Stimulated activated CD8-positive, alpha-beta memory T cell treated with anti-CD3 and anti-CD28 coated beads, Interleukin-12 subunit alpha, Interleukin-12 subunit beta, amount 100 ng/mL, for 24 hours (primary cell): Measurements from ENCODE around the gene TPCN1.

Experiments used
- DNase-seq: peaks from one replicate; pipeline ENCODE4 v3.0.0-alpha.2; 2020; ENCODE audit errors: extremely low read depth

TPCN1 gene

DNA sequence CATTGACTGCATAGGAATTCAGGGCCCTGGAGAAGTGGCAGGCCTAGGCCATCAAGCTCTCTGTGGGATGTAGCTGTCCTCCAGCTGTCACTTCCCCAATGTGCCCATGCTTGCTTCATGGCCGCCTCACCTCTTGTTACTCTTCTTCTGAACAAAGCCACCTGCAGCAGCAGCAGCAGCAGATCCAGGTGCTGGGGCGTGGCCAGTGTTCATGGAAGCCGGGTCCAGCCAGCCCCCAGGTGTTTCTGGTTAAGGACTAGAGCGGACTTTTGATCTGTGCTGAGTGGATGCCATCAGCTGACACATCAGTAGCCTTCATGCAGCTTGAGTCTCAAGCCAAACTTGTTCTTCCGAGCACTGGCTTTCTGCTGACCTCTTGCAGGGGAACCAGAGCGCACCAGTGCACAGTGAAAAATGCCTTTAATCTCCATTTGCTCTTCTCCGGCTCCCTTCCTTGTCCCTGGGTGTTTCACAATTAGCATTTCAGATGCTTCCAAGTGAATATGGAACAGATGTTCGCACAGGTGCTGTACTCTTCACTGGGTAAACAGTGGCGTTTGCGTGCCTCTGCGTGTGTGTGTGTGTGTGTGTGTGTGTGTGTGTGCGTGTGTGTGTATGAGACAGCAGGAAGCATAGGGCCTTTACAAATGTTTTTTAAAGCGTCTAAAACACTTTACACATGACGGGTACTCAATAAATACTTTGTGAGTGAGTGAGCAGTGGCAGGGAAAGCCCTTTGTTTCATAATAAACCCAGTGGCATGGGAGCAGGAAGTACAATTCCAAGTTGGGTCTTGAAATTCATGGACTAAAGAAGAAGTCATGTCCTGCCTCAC, 20.1 kb downstream of the TPCN1 start:
- no peak for DNase-seq

DNA sequence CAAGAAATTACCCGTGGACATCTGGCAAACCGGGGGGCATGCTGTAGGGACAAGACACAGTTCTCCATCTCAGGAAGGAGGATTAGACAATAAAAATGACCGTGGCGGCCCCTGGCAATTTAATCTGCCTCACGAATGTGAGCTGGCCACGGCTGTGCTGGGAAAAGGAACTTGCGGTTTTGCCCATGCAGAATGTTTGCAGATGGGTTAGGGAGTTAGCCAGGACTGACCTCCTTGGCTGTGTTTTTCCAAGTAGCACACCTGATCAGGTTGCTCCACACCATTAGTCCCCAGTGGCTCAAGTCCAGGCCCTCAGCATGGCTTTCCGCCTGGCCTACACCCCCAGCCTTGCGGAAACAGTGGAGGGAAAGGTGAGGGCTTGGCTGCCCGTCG, 20.8 kb downstream of the TPCN1 start:
- DNase-seq: no peak

DNA sequence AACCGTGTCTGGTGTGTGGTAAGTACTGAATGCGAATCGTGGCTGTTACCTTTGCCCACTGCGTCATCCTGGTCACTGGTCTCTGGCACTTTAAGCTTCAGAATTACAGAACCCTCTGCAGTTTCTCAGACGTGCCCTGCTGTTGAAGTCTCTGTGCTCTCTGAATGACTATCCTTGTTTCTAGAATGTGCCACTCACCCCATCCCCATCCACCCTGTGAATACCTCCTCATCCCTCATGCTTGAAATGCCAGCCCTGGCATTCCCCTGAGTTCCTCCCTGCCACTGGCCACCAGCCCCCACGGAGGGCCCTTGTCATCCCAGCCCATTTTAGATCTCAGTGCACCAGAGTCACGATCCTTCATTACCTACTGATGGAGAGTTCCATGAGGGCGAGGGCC, 21.3 kb downstream of the TPCN1 start:
- no peak for DNase-seq

DNA sequence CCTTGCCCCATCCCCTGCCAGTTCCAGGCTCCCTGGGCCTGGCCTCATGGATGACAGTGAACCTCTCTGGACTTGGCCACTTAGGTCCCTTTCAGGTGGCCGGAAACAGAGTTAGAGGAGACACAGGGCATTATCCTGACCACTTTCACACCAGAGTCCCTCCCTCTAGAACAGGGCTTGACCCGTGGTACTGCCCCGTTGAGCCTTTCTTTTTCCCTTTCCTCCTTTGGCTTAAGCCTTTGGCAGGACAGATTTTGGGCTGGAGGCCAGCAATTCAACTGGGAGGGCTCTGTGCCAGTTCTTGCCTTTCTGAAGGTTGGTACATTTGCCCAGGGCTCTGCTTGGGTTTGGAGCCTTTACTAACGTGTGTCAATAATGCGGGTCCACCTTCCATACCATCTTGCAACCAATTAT, 22.8 kb downstream of the TPCN1 start:
- DNase-seq: no peak

DNA sequence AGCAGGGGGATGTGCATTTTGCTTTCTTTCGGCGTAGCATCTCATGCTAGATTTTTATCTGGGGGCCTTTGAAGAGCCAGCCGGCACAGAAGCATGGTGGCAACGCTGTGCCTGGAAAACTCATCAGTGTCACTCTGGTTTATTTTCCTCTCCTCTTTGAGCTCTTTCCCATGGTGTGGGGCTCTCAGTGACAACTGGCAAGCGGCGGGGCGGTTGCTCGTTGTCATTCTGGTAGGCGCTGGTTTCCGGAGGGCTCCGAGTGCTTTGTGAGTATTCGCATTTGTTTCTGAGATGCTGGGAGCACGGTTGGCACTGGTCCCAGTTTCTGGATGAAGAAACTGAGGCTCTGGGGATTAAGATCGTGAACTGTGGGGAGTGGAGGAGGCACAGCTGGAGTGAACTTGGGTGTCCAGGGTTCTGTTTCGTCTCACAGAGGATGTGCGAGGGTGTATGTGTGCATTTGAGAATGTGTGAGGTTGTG, 23.3 kb downstream of the TPCN1 start:
- no peak for DNase-seq

DNA sequence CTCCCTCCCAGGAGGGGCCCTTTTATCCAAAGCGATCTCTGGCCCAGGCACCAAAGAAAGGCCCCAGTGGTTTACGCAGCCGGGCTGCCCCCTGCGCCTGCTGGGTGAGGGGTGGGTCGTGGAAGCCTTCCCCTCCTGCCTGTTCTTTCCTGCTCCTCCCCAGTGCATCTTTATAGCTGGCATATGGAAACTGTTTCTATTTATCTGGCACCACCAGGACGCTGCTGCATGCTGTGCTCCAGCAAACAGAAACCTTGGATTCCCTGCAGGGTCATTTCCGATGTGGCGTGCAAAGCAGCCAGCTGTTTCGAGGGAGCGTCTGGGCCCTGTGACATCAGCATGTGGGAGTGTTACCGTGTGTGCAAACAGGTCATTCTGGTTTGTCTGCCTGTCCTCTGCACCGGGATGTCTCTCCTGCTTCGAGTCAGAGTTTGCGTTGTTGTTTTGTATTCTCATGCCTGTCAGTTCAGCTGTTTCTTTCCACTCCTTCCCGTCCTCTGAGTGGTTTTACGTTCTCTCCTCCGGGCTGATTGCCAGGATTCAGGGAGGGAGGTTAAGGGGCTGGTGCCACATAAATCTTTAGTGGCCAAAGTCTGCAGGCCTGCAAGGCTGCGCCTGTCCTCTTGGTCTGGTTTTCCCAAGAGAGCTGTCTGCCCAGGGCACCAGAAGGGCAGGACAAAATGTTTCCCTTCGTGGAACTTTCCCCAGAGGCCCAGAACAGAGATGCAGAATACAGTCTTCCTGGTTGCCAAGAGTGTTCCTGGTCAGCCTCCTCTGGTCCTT, 24.6 kb downstream of the TPCN1 start:
- DNase-seq: no peak

DNA sequence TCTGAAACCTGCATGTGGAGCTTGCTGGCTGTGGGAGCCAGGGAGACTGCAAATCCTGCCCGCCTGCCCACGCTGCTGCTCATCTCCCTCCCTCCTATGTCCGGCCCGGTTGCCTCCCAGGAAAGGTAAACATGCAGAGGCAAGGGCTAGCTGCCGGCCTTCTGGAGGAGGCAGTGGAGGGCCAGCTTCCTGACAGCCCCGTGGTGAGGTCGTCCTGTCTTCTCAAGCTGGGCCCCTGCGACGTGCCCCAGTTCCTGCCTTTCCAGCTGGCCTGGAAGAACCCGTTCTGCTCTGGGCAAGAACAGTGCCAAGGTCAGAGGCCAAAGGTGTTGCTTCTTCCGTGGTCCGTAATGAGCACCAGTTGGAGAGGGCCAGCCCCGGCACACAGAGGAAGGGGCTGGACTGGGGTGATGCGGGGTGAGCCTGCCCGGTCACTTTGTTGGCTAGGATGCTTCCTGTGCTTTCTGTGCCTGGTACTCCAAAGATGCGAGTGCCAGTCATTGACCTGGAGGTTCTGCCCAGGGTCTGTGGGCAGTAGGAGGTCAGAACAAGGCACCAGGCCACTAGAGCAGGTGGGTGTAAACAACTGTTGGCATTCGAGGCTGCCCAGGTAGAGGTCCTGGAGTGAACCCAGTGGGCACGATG, 25.3 kb downstream of the TPCN1 start:
- DNase-seq: no peak

DNA sequence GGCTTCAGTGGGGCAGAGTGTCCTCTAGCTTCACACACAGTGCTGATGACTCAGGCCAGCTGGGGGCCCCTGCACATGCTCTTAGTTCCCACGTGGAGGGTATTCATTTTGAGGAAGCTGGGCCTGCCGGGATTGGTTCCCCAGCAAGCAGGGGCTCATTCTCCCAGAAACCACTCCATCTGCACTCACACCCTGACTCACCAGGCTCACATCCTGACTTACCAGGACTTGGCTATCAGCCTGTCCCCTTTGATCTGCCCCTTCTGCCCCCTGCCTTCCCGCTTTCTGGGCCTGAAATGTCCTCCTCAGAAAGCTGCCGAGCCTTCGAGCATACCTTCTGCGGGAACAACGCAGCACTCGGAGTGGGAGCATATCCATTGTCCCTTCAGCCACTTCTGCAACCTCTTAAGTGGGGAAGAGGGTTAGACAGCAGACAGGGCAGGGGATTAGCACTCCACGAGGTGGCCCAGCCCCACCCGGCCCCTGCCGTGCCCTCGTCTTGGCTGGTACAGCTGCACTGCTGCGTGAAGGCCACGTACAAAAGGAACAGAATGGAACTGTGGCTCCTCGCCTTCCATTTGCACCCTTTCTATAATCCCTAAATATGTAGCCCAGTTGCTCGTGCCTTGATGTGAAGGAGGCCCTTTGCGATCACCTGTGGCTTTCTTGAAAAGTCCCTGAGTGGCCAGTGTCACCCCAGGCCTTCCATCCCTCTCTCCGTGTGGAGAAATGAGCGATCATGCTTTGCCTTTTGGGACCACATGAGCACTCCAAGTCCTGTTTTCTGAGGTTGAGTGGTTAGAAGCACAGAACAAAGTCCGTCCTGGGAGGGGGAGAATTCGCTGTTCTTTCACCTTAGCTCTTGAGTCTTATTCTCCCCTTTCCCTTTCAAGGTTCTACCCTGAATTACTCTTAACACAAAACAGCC, 26.1 kb downstream of the TPCN1 start:
- DNase-seq: no peak

DNA sequence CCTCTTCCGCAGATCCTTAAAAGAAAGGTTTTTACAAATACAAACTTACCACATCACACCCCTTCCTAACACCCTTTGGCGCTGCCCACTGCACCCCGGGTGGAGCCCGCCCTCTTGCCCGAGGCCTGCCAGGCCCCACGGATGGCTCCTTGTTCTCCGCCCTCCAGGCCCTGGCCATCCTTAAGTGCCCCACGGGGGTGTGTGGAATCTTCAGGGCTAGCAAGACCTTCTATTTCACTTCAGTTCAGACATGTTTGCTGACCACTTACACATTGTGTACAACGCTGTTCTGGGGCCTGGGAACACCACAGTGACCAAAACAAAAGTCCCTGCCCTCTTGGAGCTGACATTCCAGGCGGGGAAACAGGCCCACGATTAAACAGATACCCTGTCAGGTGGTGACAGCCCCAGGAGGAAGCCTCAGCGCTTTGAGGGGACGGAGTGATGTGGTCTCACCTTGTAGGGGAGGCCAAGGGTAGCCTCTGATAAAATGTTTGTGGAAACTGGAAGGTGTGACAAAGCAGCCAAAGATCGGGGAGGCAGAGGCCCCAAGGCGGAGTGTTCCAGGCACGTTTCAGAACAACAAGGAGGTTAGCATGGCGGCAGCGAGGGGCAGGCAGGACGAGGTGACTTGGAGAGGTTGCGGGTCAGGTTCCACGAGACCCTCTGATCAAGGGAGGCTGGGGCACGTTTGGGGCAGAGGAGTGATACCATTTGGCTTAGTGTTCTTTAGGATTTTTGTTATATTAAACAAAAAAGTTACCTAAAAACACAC, 27.0 kb downstream of the TPCN1 start:
- DNase-seq: no peak

DNA sequence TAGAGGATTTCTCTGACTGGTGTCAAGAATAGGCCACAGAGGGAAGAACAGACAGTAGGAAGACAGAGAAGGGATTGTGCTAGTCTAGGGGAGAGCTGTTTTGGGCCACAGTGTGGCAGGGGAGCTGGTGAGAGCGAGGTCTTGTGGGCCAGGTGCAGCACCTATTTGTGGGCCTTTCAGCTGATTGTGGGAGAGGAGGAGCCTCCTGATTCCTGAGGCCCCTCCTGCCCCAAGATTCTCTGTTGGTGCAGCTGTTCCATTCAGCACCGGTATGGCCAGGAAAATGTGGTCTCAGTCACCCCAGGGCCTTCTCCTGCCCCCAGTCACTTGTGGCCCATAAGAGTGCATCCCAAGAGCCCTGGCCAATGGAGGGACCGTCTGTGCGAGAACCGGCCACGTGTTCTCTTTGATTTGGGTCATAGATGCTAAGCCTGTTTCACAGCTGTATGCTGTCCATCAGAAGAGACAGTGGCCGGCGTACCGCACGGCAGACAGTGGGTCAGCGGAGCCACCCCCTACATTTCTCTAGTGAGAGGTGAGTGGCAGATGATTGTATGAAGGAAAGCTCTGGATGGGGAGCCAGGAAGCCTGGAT, 27.7 kb downstream of the TPCN1 start:
- DNase-seq: no peak

DNA sequence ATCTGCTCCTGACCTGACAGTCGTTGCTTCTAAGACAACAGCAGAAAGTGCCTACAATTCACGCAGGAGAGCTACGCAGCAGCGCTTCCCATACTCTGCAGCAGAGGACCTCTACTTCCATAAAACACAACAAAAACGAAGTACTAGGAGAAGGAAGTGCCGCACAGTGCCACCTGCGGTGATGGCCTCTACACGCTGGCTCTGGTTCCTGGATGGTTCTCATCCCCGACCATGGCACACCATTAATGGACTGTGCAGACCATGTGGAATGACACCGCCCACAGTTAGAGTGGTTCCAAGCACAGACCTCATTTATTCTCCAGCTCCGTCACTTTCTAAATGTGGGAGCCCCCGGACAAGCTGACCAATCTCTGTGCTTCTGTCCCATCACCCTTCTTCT, 28.3 kb downstream of the TPCN1 start:
- DNase-seq: no peak

DNA sequence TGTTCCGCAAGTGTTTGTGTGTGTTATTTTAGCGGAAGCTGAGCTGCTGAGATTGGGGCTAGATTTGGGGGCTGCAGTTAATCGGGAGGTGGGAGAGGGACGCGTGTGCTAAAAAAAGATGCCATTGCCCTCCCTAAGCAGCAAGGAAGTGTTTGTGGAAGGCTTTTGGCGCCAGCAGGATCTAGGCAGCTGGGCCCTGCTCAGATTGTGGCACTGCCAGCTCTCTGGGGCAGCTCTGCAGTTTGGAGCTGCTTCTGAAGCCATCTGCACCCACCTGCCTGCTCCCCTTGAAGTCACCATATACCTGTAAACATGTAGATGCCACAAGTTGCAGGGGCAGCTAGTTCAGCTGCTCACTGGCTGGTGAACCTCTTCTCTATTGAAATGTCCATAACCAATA, 28.8 kb downstream of the TPCN1 start:
- no peak for DNase-seq

DNA sequence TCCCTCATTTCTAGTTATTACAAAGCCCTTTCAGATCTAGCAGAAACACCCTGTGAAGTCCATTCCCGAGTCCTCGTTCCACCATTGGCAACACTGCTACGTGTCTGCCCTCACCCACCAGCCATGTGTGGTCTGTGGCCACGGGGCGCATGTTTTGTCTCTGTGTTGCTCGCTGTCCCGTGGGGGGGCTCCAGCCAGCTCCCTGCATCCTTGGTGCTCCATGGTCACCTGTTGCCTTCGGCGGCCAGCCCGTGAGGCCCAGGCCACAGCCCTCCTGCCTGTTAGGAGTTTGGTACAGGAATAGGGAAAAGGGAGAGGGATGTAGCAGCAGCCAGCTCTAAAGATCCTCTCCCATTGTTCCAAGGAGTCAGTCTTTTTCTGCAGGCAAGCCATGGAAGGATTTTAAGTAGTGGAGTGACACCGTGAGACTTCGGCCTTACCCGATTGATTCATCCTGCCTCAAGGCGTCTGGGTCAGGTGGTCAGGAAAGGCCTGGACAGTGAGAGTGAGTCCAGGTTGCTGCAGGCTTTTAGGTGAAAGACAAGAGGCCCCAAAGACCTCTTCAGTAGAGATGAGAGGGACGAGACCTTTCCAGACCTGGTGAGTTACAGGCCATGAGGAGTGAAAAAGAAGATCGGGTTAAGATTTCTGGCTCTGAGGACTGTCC, 30.3 kb downstream of the TPCN1 start:
- no peak for DNase-seq

DNA sequence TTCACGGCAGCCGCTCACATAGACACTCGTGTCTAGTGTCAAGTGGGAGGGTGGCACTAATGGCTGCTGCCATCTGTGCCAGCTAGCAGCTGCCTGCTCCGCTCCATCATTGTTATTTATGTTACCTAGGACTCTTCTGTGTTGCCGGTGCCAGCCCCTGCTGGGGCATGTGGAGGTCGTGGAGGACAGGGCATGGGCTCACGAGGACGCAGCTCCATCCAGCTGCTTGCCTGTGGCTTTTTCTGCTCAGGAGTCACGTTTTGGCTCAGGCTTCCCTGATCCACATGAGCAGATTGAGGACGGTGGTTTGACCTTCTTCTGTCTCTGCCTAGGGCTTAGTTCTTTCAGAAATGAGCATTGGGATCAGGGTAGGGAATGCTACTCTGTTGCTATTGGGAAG, 31.2 kb downstream of the TPCN1 start:
- DNase-seq: no peak

DNA sequence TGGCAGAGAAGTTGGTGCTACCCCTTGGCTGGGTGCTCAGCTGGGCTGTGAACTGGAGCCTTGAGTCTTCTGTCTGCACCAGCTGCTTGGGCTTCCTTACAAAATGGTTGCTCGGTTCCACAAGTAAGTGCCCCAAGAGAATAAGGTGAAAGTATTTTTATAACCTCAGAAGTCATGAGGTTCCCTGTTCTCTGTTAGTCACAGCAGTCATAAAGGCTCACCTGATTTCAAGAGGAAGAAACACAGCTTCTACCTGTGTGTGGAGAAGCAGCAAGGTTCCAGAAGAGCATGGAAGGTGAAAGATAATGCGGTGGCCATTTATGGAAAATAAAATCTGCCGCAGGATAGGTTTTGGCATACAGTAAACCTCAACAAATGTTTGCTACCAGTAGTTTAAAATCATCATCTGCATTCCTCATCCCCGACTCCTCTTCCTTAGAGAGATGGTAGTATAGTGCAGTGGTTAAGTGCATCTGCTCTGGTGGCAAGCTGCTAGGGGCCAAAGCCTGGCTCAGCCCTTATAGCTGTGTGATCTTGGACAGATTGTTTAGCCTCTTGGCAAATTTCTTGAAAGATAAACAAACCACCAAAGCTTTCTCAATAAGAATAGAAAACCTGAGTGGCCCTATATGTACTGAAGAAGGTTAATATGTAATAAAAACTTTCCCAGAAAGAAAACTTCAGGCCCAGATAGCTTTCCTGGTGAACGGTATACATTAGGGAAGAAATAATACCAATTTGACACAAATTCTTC, 32.4 kb downstream of the TPCN1 start:
- no peak for DNase-seq

DNA sequence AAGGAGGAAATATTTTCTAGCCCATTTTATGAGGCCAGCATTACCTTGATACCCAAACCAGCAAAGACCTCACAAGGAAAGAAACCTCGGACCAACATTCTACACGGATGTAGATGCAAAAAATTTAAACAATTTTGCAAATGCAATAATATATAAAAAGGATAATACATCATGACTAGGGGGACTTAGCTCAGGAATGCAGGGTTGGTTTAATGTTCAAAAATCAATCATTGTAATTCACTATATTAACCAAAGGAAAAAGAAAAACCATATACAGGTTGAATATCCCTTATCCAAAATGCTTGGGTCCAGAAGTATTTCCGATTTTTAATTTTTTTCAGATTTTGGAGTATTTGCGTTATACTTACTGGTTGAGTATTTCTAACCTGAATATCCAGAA, 33.0 kb downstream of the TPCN1 start:
- no peak for DNase-seq

DNA sequence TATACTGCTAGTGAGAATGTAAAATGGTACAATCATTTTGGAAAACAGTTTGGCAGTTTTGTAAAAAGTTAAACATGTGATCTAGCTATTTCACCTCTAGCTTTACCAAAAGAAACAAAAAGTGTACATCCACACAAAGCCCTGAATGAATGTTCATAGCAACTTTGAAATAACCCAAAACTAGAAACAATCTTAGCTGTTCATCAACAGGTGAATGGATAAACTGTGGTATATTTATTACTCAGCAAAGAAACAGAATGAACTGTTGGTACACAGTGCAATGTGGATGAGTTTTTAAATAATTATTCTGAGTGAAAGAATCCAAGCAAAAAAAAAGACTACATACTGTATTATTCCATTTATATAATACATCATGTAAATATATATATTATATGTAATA, 36.3 kb downstream of the TPCN1 start:
- DNase-seq: no peak

DNA sequence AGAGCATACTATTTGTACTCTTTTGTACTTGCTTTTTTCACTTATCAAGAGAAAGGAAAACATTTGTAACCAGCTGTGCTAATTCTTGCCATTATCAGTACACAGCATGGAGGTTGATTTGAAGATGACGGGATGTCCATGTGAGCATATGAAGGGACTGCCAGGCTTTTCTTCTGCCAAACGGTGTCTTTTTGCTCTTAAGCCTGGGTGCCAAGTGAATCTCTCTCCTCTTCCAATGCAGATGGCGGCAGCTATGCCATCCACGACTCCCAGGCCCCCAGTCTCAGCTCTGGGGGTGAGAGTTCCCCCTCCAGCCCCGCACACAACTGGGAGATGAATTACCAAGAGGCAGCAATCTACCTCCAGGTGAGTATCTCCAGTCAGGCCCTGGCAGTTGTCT, 38.9 kb downstream of the TPCN1 start:
- DNase-seq: no peak
